Liver (tissue), 9 donors: ENCODE measurements around the gene PEX5L. TPM values are rescaled to one million over a fixed set of nuclear protein-coding genes. Genes with fewer than 3 reads are reported as not detected.

Source experiments
- DNase-seq: peaks from one replicate; pipeline ENCODE4 v3.0.0-alpha.2; 2017; ENCODE audit warnings: low spot score
- H3K27ac ChIP-seq, 2 donors: one replicate each; pipeline ENCODE4 v1.7.0; 2013; ENCODE audit warnings: inconsistent platforms in 2 of 2, low read length in 2 of 2, control low read depth in 1 of 2, low read depth in 1 of 2, mild to moderate bottlenecking in 1 of 2
- H3K27me3 ChIP-seq, 4 donors: one replicate each; pipeline versions ENCODE4 v1.6.1 to v1.7.0; 2013; ENCODE audit warnings: low read length in 3 of 4, inconsistent platforms in 1 of 4, mild to moderate bottlenecking in 1 of 4, moderate library complexity in 1 of 4; ENCODE audit not compliant: control insufficient read depth in 4 of 4, insufficient read depth in 4 of 4
- H3K36me3 ChIP-seq, 4 donors: one replicate each; pipeline versions ENCODE4 v1.6.1 to v1.7.0; 2013; ENCODE audit warnings: low read length in 3 of 4, mild to moderate bottlenecking in 3 of 4, low read depth in 1 of 4, moderate library complexity in 1 of 4; ENCODE audit not compliant: control insufficient read depth in 4 of 4, insufficient read depth in 3 of 4
- H3K4me1 ChIP-seq, 4 donors: one replicate each; pipeline versions ENCODE4 v1.6.1 to v1.7.0; 2013; ENCODE audit warnings: low read length in 3 of 4, mild to moderate bottlenecking in 3 of 4, moderate library complexity in 1 of 4; ENCODE audit not compliant: control insufficient read depth in 4 of 4, insufficient read depth in 4 of 4
- H3K4me3 ChIP-seq, 3 donors: one replicate each; pipeline versions ENCODE4 v1.6.1 to v1.7.0; 2013; ENCODE audit warnings: low read length in 3 of 3, control low read depth in 1 of 3, low read depth in 1 of 3, mild to moderate bottlenecking in 1 of 3
- H3K9ac ChIP-seq, 2 donors: one replicate each; pipeline ENCODE4 v1.7.0; 2013; ENCODE audit warnings: low read length in 2 of 2, mild to moderate bottlenecking in 2 of 2, moderate library complexity in 2 of 2, control low read depth in 1 of 2, low read depth in 1 of 2
- H3K9me3 ChIP-seq, 4 donors: one replicate each; pipeline versions ENCODE4 v1.6.1 to v1.7.0; 2013; ENCODE audit warnings: low read length in 3 of 4; ENCODE audit not compliant: control insufficient read depth in 4 of 4
- ATF3 ChIP-seq: IDR thresholded peaks from 2 replicates; pipeline ENCODE4 v1.6.1; 2016; ENCODE audit warnings: antibody characterized with exemption
- CTCF ChIP-seq: fragments of 150-350 bp; IDR thresholded peaks from 2 replicates; pipeline ENCODE4 v1.5.1; 2017; ENCODE audit warnings: improper control_type of control experiment, low read depth, low read length; ENCODE audit not compliant: missing input control
- FOXA1 ChIP-seq: IDR thresholded peaks from 2 replicates; pipeline ENCODE4 v1.6.1; 2016; ENCODE audit warnings: antibody characterized with exemption
- FOXA2 ChIP-seq: IDR thresholded peaks from 2 replicates; pipeline ENCODE4 v1.6.1; 2016; ENCODE audit warnings: antibody characterized with exemption
- HNF4A ChIP-seq, 2 donors: conservative IDR thresholded peaks; 2 replicates each; pipeline ENCODE4 v1.6.1; 2016; ENCODE audit warnings: antibody characterized with exemption in 2 of 2, mild to moderate bottlenecking in 2 of 2
- HNF4G ChIP-seq: IDR thresholded peaks from 2 replicates; pipeline ENCODE4 v1.6.1; 2016; ENCODE audit warnings: antibody characterized with exemption
- JUND ChIP-seq, 2 donors: IDR thresholded peaks; 2 replicates each; pipeline ENCODE4 v1.6.1; 2016; ENCODE audit warnings: antibody characterized with exemption in 2 of 2
- MAX ChIP-seq: IDR thresholded peaks from 2 replicates; pipeline ENCODE4 v1.6.1; 2016; ENCODE audit warnings: antibody characterized with exemption
- NR2F2 ChIP-seq: IDR thresholded peaks from 2 replicates; pipeline ENCODE4 v1.6.1; 2016; ENCODE audit warnings: antibody characterized with exemption
- RAD21 ChIP-seq, 2 donors: IDR thresholded peaks; 2 replicates each; pipeline ENCODE4 v1.6.1; 2016; ENCODE audit warnings: antibody characterized with exemption in 2 of 2, mild to moderate bottlenecking in 2 of 2
- RXRA ChIP-seq, 2 donors: IDR thresholded peaks; 2 replicates each; pipeline ENCODE4 v1.6.1; 2017 to 2018; ENCODE audit warnings: antibody characterized with exemption in 2 of 2, mild to moderate bottlenecking in 1 of 2
- SP1 ChIP-seq: IDR thresholded peaks from 2 replicates; pipeline ENCODE4 v1.6.1; 2018; ENCODE audit warnings: antibody characterized with exemption, mild to moderate bottlenecking
- TAF1 ChIP-seq: conservative IDR thresholded peaks from 2 replicates; pipeline ENCODE4 v1.6.1; 2016; ENCODE audit warnings: antibody characterized with exemption, mild to moderate bottlenecking
- YY1 ChIP-seq: IDR thresholded peaks from 2 replicates; pipeline ENCODE4 v1.6.1; 2016; ENCODE audit warnings: antibody characterized with exemption, mild to moderate bottlenecking
- WGBS: extraction: QIAGEN DNeasy Blood & Tissue Kit; methylation state at CpG from one replicate; pipeline ENCODE4 v1.1.7; 2013; 5-methylcytosine and 5-hydroxymethylcytosine counted together
- polyA plus RNA-seq, 2 donors: library from polyadenylated mRNA; stranded (reverse) in 1 of 2; unstranded in 1 of 2; fragments of 200-250 nt in 1 of 2; fragments of >200 nt in 1 of 2; fragmentation: Nextera tagmentation in 1 of 2; extraction: Ambion mirVana in 1 of 2; gene quantifications; one replicate each; pipeline versions ENCODE4 v1.2.1 to v1.2.3, GENCODE V29; 2013 to 2015
- total RNA-seq, 2 donors: library from RNA; depleted of rRNA; stranded (reverse); fragments of >200 nt; gene quantifications; one replicate each; pipeline ENCODE4 v1.2.3, GENCODE V29; 2014
- TF ChIP-seq, protein P1 (sequence below): IDR thresholded peaks from 2 replicates; pipeline ENCODE4 v1.6.1; 2016; ENCODE audit warnings: antibody characterized with exemption, mild to moderate bottlenecking
- TF ChIP-seq, protein P2 (sequence below): IDR thresholded peaks from 2 replicates; pipeline ENCODE4 v1.6.1; 2016; ENCODE audit warnings: antibody characterized with exemption
- donor health status: healthy.
- donor health status: healthy.
- donor health status: healthy.
- donor health status: healthy.
- donor health status: healthy.

PEX5L gene
- total and polyA plus RNA-seq, 4 donors = 0.03 TPM; not detected in 3

- WGBS = 61% methylated on average over 3 of the region's 3 CpGs
- H3K9me3 ChIP-seq = no peaks in the 10 kb centered on the region
- peaks cover 0 to 6% (median 0%) of the 10 kb centered on the region in 4 donors for H3K27me3 ChIP-seq
These were observed 114.8 kb downstream of the PEX5L start for GRCh38 chr3:179921951-179922350.

DNA sequence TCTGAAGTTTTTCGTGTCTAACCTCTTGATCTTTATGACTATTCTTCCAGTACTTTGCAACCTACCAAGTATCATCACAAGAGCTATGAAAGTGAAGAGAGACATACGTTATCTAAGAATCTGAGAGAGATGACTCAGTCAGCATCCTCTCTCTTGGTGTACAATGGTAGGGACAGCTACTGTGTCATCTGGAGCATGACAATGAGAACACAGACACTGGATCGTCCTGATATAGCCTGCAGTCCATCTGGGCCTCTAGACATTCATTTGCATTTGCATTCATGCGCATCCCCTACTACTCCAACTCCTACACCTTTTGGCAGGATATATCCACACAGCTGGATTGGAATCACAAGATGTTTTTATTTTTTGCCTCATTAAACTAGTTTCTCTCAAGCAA lies 115.2 kb downstream of the PEX5L start:
- DNase-seq = no peak
- H3K27ac ChIP-seq = no peak overlapping the region
- 65% methylated on average over 4 of the region's 4 CpGs for WGBS
- TF ChIP-seq TAF1 (no peak), SP1 (no peak), CTCF (no peak), RAD21 (IDR thresholded peaks at IDR 0.05) (no peak), MAX (no peak), RXRA (IDR thresholded peaks at IDR 0.05) (no peak), NR2F2 (no peak), YY1 (no peak), FOXA1 (no peak), HNF4A (conservative IDR thresholded peaks at IDR 0.05) (no peak), HNF4G (no peak), ATF3 (no peak)
- TF ChIP-seq, protein P1, sequence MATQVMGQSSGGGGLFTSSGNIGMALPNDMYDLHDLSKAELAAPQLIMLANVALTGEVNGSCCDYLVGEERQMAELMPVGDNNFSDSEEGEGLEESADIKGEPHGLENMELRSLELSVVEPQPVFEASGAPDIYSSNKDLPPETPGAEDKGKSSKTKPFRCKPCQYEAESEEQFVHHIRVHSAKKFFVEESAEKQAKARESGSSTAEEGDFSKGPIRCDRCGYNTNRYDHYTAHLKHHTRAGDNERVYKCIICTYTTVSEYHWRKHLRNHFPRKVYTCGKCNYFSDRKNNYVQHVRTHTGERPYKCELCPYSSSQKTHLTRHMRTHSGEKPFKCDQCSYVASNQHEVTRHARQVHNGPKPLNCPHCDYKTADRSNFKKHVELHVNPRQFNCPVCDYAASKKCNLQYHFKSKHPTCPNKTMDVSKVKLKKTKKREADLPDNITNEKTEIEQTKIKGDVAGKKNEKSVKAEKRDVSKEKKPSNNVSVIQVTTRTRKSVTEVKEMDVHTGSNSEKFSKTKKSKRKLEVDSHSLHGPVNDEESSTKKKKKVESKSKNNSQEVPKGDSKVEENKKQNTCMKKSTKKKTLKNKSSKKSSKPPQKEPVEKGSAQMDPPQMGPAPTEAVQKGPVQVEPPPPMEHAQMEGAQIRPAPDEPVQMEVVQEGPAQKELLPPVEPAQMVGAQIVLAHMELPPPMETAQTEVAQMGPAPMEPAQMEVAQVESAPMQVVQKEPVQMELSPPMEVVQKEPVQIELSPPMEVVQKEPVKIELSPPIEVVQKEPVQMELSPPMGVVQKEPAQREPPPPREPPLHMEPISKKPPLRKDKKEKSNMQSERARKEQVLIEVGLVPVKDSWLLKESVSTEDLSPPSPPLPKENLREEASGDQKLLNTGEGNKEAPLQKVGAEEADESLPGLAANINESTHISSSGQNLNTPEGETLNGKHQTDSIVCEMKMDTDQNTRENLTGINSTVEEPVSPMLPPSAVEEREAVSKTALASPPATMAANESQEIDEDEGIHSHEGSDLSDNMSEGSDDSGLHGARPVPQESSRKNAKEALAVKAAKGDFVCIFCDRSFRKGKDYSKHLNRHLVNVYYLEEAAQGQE = no peak

More at GRCh38 chr3:179921951-179922350, 114.8 kb downstream of the PEX5L start:
- Histone ChIP-seq H3K4me3 (no peak overlapping the region), H3K27ac (no peak overlapping the region), H3K36me3 (no peaks in the 10 kb centered on the region), H3K4me1 (no peaks in the 10 kb centered on the region), H3K9ac (no peak overlapping the region)
- DNase-seq = no peak
- TF ChIP-seq RXRA (IDR thresholded peaks at IDR 0.05) (no peak), HNF4A (conservative IDR thresholded peaks at IDR 0.05) (no peak), RAD21 (IDR thresholded peaks at IDR 0.05) (no peak), SP1 (no peak), FOXA1 (no peak), ATF3 (no peak), JUND (IDR thresholded peaks at IDR 0.05) (no peak), YY1 (no peak), CTCF (no peak), MAX (no peak), TAF1 (no peak), FOXA2 (no peak)
- TF ChIP-seq, protein P2, sequence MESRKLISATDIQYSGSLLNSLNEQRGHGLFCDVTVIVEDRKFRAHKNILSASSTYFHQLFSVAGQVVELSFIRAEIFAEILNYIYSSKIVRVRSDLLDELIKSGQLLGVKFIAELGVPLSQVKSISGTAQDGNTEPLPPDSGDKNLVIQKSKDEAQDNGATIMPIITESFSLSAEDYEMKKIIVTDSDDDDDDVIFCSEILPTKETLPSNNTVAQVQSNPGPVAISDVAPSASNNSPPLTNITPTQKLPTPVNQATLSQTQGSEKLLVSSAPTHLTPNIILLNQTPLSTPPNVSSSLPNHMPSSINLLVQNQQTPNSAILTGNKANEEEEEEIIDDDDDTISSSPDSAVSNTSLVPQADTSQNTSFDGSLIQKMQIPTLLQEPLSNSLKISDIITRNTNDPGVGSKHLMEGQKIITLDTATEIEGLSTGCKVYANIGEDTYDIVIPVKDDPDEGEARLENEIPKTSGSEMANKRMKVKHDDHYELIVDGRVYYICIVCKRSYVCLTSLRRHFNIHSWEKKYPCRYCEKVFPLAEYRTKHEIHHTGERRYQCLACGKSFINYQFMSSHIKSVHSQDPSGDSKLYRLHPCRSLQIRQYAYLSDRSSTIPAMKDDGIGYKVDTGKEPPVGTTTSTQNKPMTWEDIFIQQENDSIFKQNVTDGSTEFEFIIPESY = no peak

More for the DNA sequence above, 115.2 kb downstream of the PEX5L start:
- no peak overlapping the region for H3K4me3 ChIP-seq
- no peaks in the 10 kb centered on the region for H3K4me1 ChIP-seq
- no peaks in the 10 kb centered on the region for H3K36me3 ChIP-seq
- peaks cover 0 to 6% (median 0%) of the 10 kb centered on the region in 4 donors for H3K27me3 ChIP-seq
- no peaks in the 10 kb centered on the region for H3K9me3 ChIP-seq
- no peak overlapping the region for H3K9ac ChIP-seq
